Colonic mucosa (tissue), 4 donors: ENCODE measurements around the gene ALG11. TPM values are rescaled to one million over a fixed set of nuclear protein-coding genes. Genes with fewer than 3 reads are reported as not detected.

Experiments
- DNase-seq: peaks from one replicate; pipeline ENCODE4 v3.0.0-alpha.2; 2020
- H3K27ac ChIP-seq: fragments of 200-600 bp; one replicate; pipeline ENCODE4 v1.8.0; 2021
- H3K27me3 ChIP-seq: fragments of 200-600 bp; one replicate; pipeline ENCODE4 v1.8.0; 2021
- H3K36me3 ChIP-seq: fragments of 200-600 bp; one replicate; pipeline ENCODE4 v1.8.0; 2021
- H3K4me1 ChIP-seq: fragments of 200-600 bp; one replicate; pipeline ENCODE4 v1.8.0; 2021; ENCODE audit warnings: mild to moderate bottlenecking
- H3K4me3 ChIP-seq: fragments of 200-600 bp; one replicate; pipeline ENCODE4 v1.8.0; 2021
- H3K9ac ChIP-seq, 2 donors: one replicate each; pipeline ENCODE4 v1.7.0; 2013; ENCODE audit warnings: control low read depth in 2 of 2, low read depth in 2 of 2, low read length in 2 of 2
- H3K9me3 ChIP-seq: fragments of 200-600 bp; one replicate; pipeline ENCODE4 v1.8.0; 2021
- intact Hi-C: fragments of 100-400 bp; cut with DNase I; formaldehyde crosslinking; loops from one replicate; pipeline ENCODE4 v1.14.1; 2022
- total RNA-seq, 2 donors: library from RNA; stranded (reverse); fragmentation: NEBNext Ultra II Directional in 1 of 2; extraction: Animal tissue kit (Norgen Biotek cat#: 25700) in 1 of 2; gene quantifications; one replicate each; pipeline ENCODE4 v1.2.1, GENCODE V29; 2021
- TF ChIP-seq, protein P1 (sequence below): fragments of 200-600 bp; IDR thresholded peaks from one replicate; pipeline ENCODE4 v1.8.0; 2022; ENCODE audit warnings: antibody characterized with exemption, mild to moderate bottlenecking
- donor health status: healthy.
- donor health status: DM: no; HTN: no; CAD: no.
- donor health status: DM: no; HTN: no; CAD: no.

Gene ALG11
- total RNA-seq, 2 donors from 2014 or later: 32.4 to 45.0 TPM

DNA sequence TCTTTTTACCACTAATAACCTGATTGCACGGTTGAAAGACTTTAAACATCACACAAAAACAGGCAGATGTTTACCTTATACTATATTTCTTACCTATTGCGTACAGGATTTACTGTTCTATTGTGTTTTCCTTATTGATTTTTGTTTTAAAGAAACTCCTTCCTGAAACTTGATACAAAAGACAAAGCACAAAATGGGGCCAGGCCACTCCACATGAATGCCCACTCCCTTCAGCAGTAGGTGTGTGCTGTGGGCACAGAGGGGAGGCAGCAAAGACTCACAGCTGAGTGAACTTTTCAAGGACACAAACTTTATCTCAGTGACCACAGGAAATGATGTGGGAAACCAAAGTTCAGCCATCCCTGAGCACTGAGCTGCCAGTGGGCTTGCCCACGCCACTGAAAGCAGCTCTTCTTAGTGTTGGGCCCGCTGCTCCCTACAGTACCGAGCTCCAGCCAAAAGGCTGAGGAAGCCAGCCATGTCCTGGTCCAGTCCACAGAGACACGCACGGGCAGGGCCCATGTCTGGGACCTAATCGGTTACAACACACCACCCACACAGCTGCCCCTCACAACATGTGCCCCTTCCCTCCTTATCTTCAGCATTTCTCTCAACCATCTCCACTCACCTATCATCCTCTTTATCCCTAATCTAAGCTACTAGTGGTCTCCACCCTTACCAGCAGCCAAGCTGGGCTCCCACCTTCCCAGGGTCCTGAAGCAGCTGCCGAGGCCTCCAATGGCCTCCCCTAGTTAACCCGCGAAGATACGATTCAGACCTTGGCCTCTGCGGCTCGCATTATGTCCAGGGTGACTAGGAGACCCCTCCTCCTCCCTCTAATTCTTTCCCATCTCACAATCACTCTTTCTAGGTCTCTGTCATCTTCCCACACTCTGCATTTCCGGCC, 40.4 kb upstream of the ALG11 start:
- no peak overlapping the region for H3K27ac ChIP-seq
- H3K4me1 ChIP-seq: no peaks in the 10 kb centered on the region
- no peaks in the 10 kb centered on the region for H3K27me3 ChIP-seq
- H3K9ac ChIP-seq: no peak overlapping the region
- H3K36me3 ChIP-seq: no peaks in the 10 kb centered on the region
- no peaks in the 10 kb centered on the region for H3K9me3 ChIP-seq
- no peak for DNase-seq
- TF ChIP-seq, protein P1, sequence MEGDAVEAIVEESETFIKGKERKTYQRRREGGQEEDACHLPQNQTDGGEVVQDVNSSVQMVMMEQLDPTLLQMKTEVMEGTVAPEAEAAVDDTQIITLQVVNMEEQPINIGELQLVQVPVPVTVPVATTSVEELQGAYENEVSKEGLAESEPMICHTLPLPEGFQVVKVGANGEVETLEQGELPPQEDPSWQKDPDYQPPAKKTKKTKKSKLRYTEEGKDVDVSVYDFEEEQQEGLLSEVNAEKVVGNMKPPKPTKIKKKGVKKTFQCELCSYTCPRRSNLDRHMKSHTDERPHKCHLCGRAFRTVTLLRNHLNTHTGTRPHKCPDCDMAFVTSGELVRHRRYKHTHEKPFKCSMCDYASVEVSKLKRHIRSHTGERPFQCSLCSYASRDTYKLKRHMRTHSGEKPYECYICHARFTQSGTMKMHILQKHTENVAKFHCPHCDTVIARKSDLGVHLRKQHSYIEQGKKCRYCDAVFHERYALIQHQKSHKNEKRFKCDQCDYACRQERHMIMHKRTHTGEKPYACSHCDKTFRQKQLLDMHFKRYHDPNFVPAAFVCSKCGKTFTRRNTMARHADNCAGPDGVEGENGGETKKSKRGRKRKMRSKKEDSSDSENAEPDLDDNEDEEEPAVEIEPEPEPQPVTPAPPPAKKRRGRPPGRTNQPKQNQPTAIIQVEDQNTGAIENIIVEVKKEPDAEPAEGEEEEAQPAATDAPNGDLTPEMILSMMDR: no peak
- intact Hi-C loops: no loop called here
- no peak overlapping the region for H3K4me3 ChIP-seq

DNA sequence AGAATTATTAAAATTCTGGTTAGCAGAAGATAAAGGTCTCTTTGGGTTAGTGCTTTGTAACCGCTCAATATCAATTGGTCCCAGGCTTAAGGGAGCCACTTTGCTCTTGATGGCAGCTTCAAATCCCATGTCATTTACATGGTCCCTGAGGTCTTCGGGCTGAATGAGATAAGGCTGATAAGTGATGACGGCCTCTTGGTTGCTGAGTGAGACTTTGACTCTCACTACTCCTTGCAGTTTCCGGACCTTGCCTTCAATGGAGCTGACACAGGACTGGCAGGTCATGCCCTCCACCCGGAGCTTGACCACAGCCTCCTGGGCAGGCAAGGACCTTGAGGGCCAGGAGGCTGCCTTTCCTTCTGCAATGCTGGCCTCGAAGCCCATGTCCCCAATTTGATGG, 37.7 kb upstream of the ALG11 start:
- H3K27me3 ChIP-seq: no peaks in the 10 kb centered on the region
- TF ChIP-seq, protein P1: no peak
- no peaks in the 10 kb centered on the region for H3K4me1 ChIP-seq
- H3K9ac ChIP-seq: no peak overlapping the region
- H3K4me3 ChIP-seq: no peak overlapping the region
- no peak for DNase-seq
- no peak overlapping the region for H3K27ac ChIP-seq
- H3K36me3 ChIP-seq: no peaks in the 10 kb centered on the region
- intact Hi-C loops: no loop called here
- H3K9me3 ChIP-seq: no peaks in the 10 kb centered on the region

DNA sequence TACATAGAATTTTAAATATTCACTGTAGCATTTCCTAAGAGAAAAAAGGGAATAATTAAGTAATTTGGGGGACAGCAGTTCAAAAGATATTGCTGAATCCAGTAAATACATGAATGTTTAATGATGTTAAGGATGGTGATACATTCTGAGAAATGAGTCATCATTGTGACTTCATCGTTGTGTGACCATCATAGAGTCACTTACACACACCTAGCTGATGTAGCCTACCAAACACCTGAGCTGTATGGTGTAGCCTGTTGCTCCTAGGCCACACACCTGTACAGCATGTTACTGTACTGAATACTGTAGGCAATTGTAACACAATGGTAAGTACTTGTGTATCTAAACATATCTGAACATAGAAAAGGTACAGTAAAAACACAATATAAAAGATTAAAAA, 35.8 kb upstream of the ALG11 start:
- no peaks in the 10 kb centered on the region for H3K36me3 ChIP-seq
- no peak overlapping the region for H3K4me3 ChIP-seq
- intact Hi-C loops: no loop called here
- DNase-seq: no peak
- H3K27me3 ChIP-seq: no peaks in the 10 kb centered on the region
- no peaks in the 10 kb centered on the region for H3K4me1 ChIP-seq
- no peak overlapping the region for H3K27ac ChIP-seq
- TF ChIP-seq, protein P1: no peak
- no peak overlapping the region for H3K9ac ChIP-seq
- no peaks in the 10 kb centered on the region for H3K9me3 ChIP-seq

DNA sequence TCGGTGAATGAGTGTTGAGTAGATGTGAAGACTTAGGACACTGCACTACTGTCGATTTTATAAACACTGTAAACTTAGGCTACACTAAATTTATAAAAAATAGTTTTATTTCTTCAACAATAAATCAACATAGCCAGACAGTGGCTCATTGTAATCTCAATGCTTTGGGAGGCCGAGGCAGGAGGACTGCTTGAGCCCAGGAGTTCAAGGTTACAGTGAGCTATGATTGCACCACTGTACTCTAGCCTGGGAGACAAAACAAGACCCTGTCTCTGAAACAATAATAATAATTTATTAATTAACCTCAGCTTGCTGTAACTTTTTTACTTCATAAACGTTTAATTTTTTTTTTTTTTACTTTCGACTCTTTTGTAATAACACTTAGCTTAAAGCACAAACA, 35.3 kb upstream of the ALG11 start:
- TF ChIP-seq, protein P1: no peak
- no peak overlapping the region for H3K27ac ChIP-seq
- H3K9me3 ChIP-seq: no peaks in the 10 kb centered on the region
- no peak for DNase-seq
- H3K36me3 ChIP-seq: no peaks in the 10 kb centered on the region
- H3K4me1 ChIP-seq: no peaks in the 10 kb centered on the region
- no peak overlapping the region for H3K4me3 ChIP-seq
- no peaks in the 10 kb centered on the region for H3K27me3 ChIP-seq
- H3K9ac ChIP-seq: no peak overlapping the region
- intact Hi-C loops: no loop called here

DNA sequence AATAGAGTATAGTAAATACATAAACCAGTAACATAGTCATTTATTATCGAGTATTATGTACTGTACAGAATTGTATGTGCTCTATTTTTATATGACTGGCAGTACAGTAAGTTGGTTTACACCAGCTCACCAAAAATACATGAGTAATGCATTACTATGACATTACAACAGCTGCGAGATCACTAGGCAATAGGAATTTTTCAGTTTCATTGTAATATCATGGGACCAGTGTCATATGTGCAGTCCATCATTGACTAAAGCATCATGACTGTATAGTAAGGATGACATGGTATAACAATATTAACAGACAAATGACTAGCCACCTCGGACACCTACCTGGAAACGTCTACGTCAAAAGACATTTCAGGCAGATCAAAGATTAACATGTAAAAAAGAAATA, 34.6 kb upstream of the ALG11 start:
- intact Hi-C loops: no loop called here
- H3K9ac ChIP-seq: no peak overlapping the region
- no peaks in the 10 kb centered on the region for H3K36me3 ChIP-seq
- H3K27ac ChIP-seq: no peak overlapping the region
- TF ChIP-seq, protein P1: no peak
- H3K4me3 ChIP-seq: no peak overlapping the region
- no peaks in the 10 kb centered on the region for H3K27me3 ChIP-seq
- H3K9me3 ChIP-seq: no peaks in the 10 kb centered on the region
- H3K4me1 ChIP-seq: no peaks in the 10 kb centered on the region
- DNase-seq: no peak
